Fibroblast of peridontal ligament (primary cell): ENCODE results near the gene CSNK1D.
A peak's percentile ranks its signal among the peaks of the same experiment; 100 is the strongest.

Source experiments
- DNase-seq: peaks from one replicate; pipeline ENCODE4 v3.0.0-alpha.2; 2010; ENCODE audit errors: extremely low read depth

CSNK1D gene

DNA sequence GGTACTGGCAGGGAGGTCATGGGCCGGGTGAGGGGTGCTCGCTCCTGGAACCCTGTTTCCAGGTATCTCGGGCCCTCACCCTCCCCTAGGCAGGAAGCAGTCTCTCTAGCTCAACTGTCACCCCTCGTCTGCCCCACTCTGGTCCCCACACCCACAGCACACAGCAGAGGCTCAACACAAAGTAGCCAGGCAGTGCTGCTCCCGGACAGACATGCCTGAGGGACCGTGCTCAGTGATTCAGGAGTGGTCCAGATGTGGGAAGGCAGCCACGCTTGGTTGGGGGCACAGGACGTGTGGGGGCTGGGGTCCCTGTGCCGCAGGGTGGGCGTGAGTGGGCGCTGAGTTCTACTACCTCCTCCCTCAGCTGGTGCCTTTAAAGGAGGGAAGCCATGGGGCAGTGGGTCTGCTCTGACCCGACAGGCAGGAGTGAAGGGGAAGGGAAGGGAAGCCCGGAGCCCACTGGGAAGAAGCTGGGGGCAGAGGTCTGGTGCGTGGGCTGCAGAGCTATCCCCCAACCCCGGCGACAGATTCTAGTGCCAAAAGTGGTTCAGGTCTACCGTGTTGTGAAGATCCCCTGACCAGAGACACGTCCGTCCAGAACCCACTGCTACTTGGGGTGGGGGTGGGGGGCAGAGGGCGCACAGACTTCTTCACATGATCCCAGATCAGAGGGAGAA is 32.9 kb downstream of the CSNK1D start:
- no peak for DNase-seq

DNA sequence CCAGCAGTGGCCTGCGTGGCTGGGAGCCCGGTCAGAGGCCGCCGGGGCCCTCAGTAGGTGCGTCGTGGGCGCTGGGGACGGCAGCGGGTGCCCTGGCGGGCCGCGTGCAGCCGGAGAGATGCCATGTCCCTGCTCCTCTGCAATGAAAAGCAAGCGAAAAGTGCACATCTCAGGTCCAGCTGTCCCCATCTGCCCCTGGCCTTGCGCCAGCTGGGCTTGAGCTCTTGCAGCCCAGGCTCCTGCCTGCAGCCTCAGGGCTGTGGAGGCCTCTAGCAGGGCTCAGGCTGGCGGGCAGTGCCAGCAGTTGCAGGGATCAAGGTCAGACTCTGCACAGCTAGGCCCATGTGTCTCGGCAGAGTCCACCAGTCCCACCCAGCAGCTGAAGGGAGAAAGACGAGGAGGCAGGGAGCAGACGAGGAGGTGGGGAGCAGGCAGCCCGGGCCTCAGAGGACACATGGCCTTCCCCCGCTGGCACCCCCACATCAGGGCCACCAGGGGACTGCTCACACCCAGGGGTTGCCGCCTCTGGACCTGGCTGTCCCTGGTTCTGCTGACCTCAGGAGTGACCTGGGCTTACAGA is 33.5 kb downstream of the CSNK1D start:
- DNase-seq = no peak

DNA sequence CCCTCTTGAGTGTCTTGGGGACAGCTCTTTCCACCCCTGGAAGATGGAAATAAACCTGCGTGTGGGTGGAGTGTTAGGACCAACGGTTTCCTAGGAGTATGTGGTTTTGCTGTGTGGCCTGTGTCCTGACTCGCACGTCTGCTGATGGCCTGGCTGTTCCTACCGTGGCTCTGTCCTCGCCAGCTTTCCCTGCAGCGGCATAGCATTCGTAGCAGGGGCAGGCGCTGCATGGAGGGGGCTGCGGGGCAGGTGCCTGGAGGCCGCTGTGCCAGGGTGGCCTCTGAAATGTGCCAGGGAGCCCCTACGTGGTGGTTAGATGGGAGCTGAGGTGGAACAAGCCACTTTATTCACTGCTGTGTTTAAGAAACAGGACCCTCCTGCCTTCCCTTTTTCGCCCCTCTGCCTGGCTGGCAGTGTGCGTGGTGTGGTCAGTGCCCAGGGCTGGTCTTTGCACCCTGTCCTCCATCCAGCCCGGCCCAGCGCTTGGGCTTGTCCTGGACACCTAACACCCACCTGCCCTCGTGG is 34.0 kb downstream of the CSNK1D start:
- no peak for DNase-seq

DNA sequence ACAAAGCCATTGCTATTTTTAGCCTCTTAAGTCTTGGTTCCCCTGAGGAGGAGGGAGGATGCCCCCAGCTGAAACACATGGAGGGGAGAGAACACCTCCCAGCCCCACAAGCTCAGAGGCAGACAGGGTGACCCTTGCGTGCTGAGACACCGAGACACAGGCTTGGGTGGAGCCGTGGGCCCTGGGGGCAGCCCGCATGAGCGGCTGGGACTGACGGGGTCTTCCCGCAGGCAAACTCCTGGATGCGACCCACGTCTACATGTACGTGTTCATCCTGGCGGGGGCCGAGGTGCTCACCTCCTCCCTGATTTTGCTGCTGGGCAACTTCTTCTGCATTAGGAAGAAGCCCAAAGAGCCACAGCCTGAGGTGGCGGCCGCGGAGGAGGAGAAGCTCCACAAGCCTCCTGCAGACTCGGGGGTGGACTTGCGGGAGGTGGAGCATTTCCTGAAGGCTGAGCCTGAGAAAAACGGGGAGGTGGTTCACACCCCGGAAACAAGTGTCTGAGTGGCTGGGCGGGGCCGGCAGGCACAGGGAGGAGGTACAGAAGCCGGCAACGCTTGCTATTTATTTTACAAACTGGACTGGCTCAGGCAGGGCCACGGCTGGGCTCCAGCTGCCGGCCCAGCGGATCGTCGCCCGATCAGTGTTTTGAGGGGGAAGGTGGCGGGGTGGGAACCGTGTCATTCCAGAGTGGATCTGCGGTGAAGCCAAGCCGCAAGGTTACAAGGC is 34.9 kb downstream of the CSNK1D start:
- peak; percentile 66 for DNase-seq

DNA sequence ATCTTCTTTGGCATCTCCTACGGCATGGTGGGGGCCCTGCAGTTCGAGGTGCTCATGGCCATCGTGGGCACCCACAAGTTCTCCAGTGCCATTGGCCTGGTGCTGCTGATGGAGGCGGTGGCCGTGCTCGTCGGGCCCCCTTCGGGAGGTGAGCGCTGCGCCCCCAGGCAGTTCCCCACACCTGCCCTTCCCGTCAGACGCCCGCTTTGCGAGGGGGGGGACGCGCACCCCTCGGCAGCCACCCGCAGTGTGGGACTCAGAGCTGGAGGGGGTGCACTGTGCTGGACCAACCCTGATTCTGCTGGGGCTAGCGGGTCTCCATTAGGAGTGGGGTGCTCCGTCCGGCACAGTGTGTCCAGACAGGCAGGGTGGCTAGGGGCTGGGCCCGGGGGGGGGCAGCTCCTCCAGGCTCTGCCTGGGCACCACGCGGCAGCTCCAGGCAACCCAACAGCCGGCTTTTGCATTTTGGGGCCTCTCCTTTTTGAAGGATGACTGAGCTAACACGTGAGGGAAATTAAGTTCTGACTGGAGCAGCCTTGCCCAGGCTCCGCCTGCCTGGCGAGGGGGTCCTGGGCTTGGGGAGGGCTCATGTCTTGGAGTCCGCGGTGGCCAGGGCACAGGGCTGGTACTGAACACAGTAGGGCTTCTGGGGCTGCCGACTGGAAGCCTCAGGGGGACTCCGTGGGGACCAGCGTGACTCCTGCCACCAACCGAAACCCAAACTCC is 35.6 kb downstream of the CSNK1D start:
- no peak for DNase-seq

DNA sequence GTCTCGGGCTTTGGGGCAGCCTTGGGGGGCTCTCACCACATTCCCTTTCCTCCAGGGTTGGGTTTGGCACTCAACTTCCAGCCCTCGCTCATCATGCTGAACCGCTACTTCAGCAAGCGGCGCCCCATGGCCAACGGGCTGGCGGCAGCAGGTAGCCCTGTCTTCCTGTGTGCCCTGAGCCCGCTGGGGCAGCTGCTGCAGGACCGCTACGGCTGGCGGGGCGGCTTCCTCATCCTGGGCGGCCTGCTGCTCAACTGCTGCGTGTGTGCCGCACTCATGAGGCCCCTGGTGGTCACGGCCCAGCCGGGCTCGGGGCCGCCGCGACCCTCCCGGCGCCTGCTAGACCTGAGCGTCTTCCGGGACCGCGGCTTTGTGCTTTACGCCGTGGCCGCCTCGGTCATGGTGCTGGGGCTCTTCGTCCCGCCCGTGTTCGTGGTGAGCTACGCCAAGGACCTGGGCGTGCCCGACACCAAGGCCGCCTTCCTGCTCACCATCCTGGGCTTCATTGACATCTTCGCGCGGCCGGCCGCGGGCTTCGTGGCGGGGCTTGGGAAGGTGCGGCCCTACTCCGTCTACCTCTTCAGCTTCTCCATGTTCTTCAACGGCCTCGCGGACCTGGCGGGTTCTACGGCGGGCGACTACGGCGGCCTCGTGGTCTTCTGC is 36.3 kb downstream of the CSNK1D start:
- no peak for DNase-seq

DNA sequence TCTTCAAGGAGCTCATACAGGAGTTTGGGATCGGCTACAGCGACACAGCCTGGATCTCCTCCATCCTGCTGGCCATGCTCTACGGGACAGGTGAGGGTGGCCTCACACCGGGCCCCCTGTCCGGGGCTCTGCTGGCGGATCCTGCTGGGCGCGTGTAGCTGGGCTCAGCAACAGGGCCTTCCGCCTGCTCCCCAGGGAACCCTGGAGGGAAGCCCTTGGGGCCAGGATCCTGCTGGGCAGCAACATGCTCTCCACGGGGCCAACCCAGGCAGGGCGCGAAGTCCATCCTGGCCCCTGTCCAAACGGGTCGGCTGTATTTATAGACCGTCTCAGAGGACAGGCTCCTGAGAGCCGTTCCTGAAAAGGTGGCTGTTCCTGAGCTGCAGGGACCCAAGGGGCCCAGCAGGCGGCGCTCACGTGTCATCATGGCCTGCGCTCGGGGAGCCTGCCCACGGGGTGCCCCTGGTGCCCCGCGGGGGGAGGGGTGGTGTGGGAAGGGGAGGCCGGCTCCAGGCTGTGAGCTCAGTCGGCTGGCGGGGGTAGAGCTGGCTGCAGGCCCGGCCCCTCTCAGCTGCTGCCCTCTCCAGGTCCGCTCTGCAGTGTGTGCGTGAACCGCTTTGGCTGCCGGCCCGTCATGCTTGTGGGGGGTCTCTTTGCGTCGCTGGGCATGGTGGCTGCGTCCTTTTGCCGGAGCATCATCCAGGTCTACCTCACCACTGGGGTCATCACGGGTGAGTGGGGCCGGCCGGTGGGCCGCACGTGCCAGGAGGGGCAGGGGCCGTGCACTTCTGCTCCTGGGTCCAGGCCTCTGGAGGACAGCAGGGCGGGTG is 37.1 kb downstream of the CSNK1D start:
- DNase-seq = peak; percentile 35

DNA sequence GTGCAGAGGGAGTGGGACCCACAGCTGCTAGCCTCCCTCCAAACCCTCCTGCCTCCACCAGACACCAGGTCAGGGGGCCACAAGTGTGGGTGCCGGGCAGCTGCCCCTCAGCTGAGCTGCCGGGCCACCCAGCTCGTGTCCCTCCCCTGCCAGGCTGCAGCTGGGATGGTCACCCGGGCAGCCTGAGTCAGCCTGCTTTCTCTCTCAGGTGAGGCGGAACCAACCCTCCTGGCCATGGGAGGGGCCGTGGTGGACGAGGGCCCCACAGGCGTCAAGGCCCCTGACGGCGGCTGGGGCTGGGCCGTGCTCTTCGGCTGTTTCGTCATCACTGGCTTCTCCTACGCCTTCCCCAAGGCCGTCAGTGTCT is 37.7 kb downstream of the CSNK1D start:
- no peak for DNase-seq

DNA sequence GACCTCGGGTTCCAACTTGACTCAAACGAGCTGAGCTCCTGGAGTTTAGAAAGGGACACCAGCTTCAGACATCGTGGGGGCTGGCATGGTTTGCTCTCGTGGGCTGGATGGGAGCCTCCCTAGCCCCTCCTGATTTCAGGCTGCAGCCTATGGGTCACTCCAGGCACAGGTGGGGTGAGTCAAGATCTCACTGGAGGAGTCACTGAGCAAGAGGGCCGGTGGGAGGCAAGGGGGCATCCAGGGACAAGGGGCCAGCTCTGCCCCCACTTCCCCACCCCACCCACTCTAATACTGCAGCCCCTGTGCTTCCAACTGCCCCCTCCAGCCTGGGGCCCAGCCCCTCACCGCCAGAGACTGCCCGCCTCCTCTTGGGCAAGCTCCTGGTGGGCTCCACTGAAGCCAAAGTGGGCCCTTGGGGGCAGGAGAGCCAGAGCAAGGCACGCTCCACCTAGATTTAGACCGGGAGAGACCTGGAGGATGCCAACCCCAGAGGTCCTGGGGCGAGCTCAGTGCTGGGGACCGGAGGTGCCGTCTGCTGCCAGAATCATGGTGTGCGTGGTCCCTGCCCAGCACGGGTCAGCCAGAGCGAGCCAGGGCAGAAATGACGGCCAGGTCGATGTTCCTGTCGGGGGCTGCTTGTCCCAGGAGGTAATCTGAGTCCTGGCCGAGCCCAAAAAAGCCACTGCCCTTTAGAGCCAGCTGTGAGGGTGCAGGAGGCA is 38.3 kb downstream of the CSNK1D start:
- no peak for DNase-seq

DNA sequence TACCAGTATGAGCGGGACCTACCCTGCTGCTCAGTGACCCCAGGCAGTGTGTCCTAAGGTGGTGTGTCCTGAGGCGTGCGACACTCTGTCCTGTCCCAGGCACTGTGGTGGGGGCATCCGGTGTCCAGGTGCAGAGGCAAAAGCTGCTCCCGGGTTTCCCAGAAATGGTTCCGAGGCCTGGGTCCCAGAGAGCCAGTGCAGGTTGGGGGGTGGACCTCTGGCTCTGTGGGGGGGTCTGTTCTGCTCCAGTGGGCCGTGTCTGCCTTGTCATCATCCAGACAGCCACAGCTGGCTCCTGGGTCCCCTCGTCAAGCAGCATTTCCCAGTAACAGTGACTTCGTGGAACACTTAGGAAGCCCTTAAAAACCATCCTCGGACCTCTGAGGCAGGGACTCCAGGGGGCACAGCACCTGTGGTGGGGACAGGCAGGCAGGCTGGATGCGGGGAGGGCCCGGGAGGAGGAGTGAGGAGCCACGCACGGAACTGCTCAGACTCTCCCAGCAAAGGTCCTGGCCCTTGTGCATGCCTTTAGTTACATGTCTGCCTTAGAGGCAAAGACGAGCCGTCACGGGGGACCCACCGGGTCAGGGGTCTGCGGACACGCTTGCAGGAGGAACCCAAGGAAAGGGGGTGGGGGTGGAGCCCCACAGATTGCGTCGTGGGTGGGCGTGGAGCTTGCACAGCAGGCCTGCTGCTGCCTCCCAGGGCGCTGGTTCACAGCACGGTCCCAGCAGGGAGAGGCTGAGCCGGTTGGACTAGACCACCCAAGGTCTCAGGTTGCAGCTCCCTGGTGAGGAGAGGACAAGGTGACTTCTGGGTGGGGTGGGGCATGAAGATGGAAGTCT is 39.1 kb downstream of the CSNK1D start:
- no peak for DNase-seq

DNA sequence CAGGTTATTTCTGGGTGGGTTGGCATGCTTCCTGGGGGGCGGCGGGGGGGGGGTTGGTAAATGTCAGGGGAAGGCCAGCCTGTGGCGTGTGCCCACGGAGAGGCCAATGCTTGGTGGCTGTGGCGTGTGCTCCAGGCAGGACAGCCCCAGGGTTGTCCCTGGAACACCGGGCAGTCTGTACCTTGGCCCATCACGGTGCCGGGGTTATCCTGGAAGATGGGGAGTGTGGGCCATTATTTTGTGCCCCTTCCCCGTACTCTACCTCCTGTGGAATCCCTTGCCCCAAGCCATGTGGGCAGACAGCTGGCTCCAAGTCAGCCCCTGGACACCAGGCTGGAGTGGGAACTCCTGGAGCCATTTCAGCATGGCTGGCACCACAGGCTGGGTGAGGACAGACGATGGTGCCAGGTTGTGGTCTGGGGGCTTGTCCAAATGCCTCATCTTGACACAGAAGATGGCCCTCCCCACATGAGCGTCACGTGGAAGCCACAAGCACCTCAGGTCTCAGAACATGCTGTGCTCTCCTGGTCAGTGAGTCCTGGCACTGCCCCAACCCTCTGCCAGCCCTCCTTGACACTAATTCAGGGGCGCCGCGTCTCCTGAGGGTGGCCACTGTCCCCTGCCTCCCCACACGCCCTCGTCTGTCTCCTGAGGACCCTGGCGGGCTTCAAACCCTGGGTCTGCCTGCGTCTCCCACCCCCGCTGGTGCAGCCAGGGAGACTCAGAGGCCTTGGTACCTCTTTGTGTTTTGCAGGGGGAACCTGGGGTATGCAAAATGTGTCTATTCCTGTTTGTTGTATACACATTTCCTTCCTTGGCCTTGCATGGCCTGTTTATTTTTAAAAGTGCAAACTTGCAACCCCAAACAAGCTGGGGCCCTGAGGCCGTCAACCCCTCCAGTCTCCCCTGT is 40.4 kb downstream of the CSNK1D start:
- no peak for DNase-seq

DNA sequence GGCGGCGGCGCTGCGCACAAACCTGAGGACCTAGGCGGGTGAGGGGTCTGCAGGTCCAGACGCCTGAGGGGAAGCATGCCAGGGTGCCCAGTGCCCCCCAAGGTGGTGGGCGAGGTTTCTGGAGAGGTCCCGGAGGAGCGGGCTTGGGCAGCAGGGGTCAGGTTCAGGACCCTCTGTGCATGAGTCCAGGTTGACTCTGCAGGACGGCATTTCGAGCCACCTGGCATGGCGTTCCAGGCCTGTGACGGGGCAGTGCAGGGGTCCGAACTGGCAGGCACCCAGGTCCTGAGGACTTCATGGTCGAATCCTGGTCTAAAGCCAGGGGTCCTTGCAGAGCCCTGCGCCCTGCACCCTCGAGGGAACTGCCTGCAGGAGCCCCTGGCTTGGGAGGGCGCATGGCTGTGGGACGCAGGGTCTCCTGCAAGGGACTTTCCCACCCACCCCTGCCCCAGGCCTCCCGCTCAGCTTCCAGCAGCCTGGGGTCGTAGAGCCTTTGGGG is 41.1 kb downstream of the CSNK1D start:
- no peak for DNase-seq

DNA sequence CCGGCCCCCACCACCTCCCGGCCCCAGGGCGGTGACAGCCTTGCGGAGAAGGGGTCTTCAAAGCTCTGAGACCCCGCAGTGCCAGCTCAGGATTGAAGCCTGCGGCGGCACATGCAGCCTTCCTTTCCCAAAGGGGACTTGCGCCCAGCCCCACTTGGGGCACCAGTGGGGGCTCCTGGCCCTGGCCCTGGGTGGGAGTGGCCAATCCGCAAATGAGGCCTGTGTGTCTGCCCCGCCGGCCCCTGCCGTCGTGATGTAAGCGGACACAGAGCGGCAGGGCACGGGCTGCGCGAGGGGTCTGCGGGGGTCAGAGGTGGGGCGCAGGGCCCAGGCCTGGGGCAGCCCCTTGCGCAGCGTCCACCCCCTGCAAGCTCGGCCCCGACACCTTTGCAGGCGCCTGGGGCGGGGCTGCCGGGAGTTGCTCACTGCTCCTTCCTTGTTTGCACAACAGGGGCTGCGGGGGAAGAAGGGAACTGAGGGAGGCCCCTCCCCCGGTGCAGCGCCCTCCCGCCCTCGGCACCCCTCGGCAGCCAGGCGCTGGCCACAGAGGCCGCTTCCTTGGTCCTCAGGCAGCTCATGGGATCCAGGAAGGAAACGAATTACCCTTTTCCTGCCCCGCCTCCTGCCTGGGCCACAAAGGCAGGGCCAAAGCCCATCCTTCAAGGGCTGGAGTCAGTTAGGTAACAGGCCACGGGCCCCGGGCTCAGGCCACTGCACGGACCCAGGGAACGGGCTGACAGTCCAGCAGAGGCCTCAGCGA is 41.8 kb downstream of the CSNK1D start:
- DNase-seq = no peak

DNA sequence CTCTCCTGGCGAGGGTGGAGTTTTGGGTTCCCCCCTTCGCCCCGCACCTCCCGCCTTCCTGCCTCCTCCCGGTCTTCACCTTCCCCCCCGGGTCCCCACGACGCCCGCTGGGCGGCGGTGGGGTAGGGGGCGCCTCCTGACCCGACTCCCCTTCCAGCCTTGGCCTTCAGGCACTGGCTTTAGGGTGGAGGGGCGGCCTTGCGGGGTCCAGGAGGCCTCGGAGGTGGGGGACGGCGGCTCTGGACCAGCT is 42.3 kb downstream of the CSNK1D start:
- no peak for DNase-seq

DNA sequence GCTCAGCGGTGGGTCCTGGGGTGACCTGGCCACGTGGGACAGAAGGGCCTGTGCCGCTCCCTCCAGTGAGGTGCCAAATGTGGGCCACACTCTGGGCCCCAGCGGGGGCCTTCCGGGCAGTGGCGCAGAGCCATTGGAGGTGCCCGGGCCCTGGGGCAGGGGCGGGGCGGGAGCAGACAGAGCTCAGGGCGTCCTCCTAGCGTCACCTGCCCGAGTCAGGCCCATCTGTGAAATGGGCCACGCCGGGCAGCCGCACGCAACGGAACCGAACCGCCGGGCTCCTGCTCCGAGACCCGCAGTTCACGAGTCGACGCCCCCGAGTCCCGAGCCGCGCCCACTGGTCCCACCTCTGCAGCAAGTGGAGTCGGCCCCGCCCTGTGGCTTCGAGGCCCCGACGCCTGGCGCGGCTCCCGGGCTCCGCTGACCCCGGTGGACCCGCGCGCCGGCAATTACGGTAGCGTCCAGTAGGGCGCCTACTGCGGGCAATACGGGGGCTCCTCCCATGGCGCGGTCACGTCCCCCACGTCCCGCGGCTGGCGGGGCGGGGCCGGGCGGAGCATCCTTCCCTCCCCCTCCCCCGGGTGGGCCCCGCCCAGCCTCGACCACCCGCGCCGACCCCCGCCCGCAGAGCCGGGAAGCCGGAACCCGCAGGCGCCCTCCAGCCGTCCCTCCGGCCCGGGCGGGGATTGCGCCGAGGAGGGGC is 42.7 kb downstream of the CSNK1D start:
- DNase-seq = peak; percentile 65

DNA sequence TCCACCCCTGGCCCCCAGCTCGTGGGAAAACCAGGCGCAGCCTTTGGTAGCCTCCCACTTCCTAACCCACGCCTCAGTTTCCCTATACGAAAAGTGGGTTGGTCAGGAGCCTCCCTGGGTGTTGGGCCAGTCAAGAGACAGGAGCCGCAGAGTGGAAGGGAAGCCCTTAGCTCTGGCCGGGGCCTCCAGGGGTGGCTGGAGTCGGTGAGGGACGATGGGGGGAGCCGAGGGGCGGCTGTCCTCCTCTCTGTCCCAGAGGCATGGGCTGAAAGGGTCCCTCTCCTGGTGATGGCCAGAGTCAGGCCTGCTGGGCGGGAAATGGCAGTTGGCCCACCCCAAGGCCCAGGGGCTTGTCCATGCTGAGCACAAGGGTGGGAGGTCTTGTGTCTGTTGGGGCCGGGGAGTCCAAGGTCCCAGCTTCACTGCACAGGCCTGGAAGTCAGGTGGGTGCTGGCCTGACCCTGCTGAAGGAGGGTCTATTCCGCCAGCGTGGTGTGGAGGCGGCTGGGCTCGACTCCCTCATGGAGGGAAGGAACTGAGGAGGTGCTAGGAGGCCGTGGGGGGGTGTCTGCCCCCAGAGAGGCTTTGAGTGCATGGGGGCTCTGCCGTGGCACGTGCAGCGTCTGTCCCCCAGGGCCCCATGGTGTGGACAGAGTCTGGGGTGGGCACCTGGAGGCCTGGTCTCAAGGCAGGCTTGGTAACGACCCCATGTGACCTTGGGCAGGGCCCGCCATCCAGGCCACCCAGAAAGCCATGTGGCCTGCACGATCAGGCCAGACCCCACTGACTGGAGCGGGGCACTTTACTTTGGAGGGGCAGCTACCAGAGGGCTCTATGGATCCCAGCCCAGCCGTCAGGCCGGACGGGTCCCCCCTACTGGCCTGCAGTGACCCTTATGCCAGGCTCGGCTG is 43.5 kb downstream of the CSNK1D start:
- DNase-seq = no peak
